ENCODE results near the gene SOD1.

GRCh38 chr21:31682620-31683019 is 23.1 kb downstream of the SOD1 start:
- TF ChIP-seq CTCF (IDR thresholded peaks at IDR 0.05), result no peak
- TF ChIP-seq POLR2AphosphoS5 (IDR thresholded peaks at IDR 0.05; ENCODE audit: insufficient read depth in 1 of 2, low read depth in 1 of 2), result no peak

Data from vagina (tissue), 2 donors.